ENCODE results near the gene CCNT2.

The CCNT2 gene

GRCh38 chr2:134936691-134937090 lies 18.1 kb downstream of the CCNT2 start:
- Histone ChIP-seq H3K4me3 (ENCODE audit: insufficient read depth in 1 of 2, low read depth in 1 of 2, low read length in 2 of 2) (no peak overlapping the region), H3K14ac (ENCODE audit: low read length in 2 of 2) (no peak overlapping the region), H3K79me1 (replicated peaks; ENCODE audit: low read length, poor library complexity, severe bottlenecking) (peaks cover 2% of the 10 kb centered on the region), H2BK12ac (ENCODE audit: low read length in 2 of 2) (no peak overlapping the region), H2AFZ (ENCODE audit: low read depth, low read length) (no peak overlapping the region), H3K18ac (ENCODE audit: low read depth in 1 of 2, low read length in 2 of 2) (no peak overlapping the region), H3K4ac (ENCODE audit: low read depth in 1 of 2, low read length in 2 of 2) (no peak overlapping the region), H2BK5ac (ENCODE audit: low read depth, low read length, poor library complexity, severe bottlenecking) (no peak overlapping the region), H2BK15ac (ENCODE audit: low read depth, poor library complexity, severe bottlenecking) (no peak overlapping the region), H4K8ac (ENCODE audit: low read length) (no peak overlapping the region), H2BK120ac (ENCODE audit: low read depth, low read length) (no peak overlapping the region), H3K9ac (ENCODE audit: low read length) (no peak overlapping the region), H3K4me1 (ENCODE audit: control insufficient read depth, insufficient read depth, low read depth, low read length) (peaks cover 4% of the 10 kb centered on the region), H2AK5ac (ENCODE audit: low read length, severe bottlenecking) (no peak overlapping the region), H3K27me3 (ENCODE audit: control insufficient read depth in 1 of 2, insufficient read depth in 1 of 2, low read length in 2 of 2) (no peaks in the 10 kb centered on the region), H3K27ac (ENCODE audit: low read length, poor library complexity, severe bottlenecking) (no peak overlapping the region), H3K4me2 (ENCODE audit: low read length, poor library complexity, severe bottlenecking) (no peak overlapping the region), H3K9me3 (ENCODE audit: control insufficient read depth, low read length) (no peaks in the 10 kb centered on the region), H4K91ac (ENCODE audit: low read length) (no peak overlapping the region), H3K23ac (ENCODE audit: low read length in 2 of 2) (no peak overlapping the region), H3K36me3 (ENCODE audit: control insufficient read depth in 1 of 2, insufficient read depth in 2 of 2, low read depth in 1 of 2, low read length in 2 of 2) (peaks cover 3 to 57% of the 10 kb centered on the region in 2 experiments)
- 96% methylated on average over 3 of the region's 4 CpGs for WGBS
- DNase-seq = no peak

- DNase-seq = no peak
- Histone ChIP-seq H3K9ac (ENCODE audit: low read length) (no peak overlapping the region), H2BK120ac (ENCODE audit: low read depth, low read length) (no peak overlapping the region), H4K8ac (ENCODE audit: low read length) (no peak overlapping the region), H2BK15ac (ENCODE audit: low read depth, poor library complexity, severe bottlenecking) (no peak overlapping the region), H3K27me3 (ENCODE audit: control insufficient read depth in 1 of 2, insufficient read depth in 1 of 2, low read length in 2 of 2) (no peaks in the 10 kb centered on the region), H3K14ac (ENCODE audit: low read length in 2 of 2) (no peak overlapping the region), H2AFZ (ENCODE audit: low read depth, low read length) (no peak overlapping the region), H3K4me2 (ENCODE audit: low read length, poor library complexity, severe bottlenecking) (no peak overlapping the region), H3K18ac (ENCODE audit: low read depth in 1 of 2, low read length in 2 of 2) (no peak overlapping the region), H3K4ac (ENCODE audit: low read depth in 1 of 2, low read length in 2 of 2) (no peak overlapping the region), H3K4me3 (ENCODE audit: insufficient read depth in 1 of 2, low read depth in 1 of 2, low read length in 2 of 2) (no peak overlapping the region), H2BK5ac (ENCODE audit: low read depth, low read length, poor library complexity, severe bottlenecking) (no peak overlapping the region), H3K23ac (ENCODE audit: low read length in 2 of 2) (no peak overlapping the region), H3K79me1 (replicated peaks; ENCODE audit: low read length, poor library complexity, severe bottlenecking) (peaks cover 12% of the 10 kb centered on the region), H4K91ac (ENCODE audit: low read length) (no peak overlapping the region), H2AK5ac (ENCODE audit: low read length, severe bottlenecking) (no peak overlapping the region), H2BK12ac (ENCODE audit: low read length in 2 of 2) (no peak overlapping the region), H3K9me3 (ENCODE audit: control insufficient read depth, low read length) (no peaks in the 10 kb centered on the region), H3K4me1 (ENCODE audit: control insufficient read depth, insufficient read depth, low read depth, low read length) (no peaks in the 10 kb centered on the region), H3K27ac (ENCODE audit: low read length, poor library complexity, severe bottlenecking) (no peak overlapping the region), H3K36me3 (ENCODE audit: control insufficient read depth in 1 of 2, insufficient read depth in 2 of 2, low read depth in 1 of 2, low read length in 2 of 2) (peaks cover 12 to 97% of the 10 kb centered on the region in 2 experiments)
- no CpG with 5 or more reads among the region's 2 CpGs for WGBS
Measured at GRCh38 chr2:134943540-134943939, 24.9 kb downstream of the CCNT2 start.

GRCh38 chr2:134944975-134945374 lies 26.4 kb downstream of the CCNT2 start:
- 72% methylated on average over 1 of the region's 1 CpG for WGBS
- no peak for DNase-seq

GRCh38 chr2:134946073-134946472 lies 27.5 kb downstream of the CCNT2 start:
- Histone ChIP-seq H3K9ac (ENCODE audit: low read length) (no peak overlapping the region), H3K9me3 (ENCODE audit: control insufficient read depth, low read length) (no peaks in the 10 kb centered on the region), H3K27me3 (ENCODE audit: control insufficient read depth in 1 of 2, insufficient read depth in 1 of 2, low read length in 2 of 2) (no peaks in the 10 kb centered on the region), H2AFZ (ENCODE audit: low read depth, low read length) (no peak overlapping the region), H2BK5ac (ENCODE audit: low read depth, low read length, poor library complexity, severe bottlenecking) (no peak overlapping the region), H3K79me1 (replicated peaks; ENCODE audit: low read length, poor library complexity, severe bottlenecking) (peaks cover 19% of the 10 kb centered on the region), H4K8ac (ENCODE audit: low read length) (no peak overlapping the region), H3K27ac (ENCODE audit: low read length, poor library complexity, severe bottlenecking) (no peak overlapping the region), H3K14ac (ENCODE audit: low read length in 2 of 2) (no peak overlapping the region), H3K23ac (ENCODE audit: low read length in 2 of 2) (no peak overlapping the region), H3K36me3 (ENCODE audit: control insufficient read depth in 1 of 2, insufficient read depth in 2 of 2, low read depth in 1 of 2, low read length in 2 of 2) (peaks cover 17 to 97% of the 10 kb centered on the region in 2 experiments), H2AK5ac (ENCODE audit: low read length, severe bottlenecking) (no peak overlapping the region), H2BK12ac (ENCODE audit: low read length in 2 of 2) (no peak overlapping the region), H2BK15ac (ENCODE audit: low read depth, poor library complexity, severe bottlenecking) (no peak overlapping the region), H3K4me1 (ENCODE audit: control insufficient read depth, insufficient read depth, low read depth, low read length) (no peaks in the 10 kb centered on the region), H3K4me2 (ENCODE audit: low read length, poor library complexity, severe bottlenecking) (no peak overlapping the region), H2BK120ac (ENCODE audit: low read depth, low read length) (no peak overlapping the region), H3K4ac (ENCODE audit: low read depth in 1 of 2, low read length in 2 of 2) (no peak overlapping the region), H4K91ac (ENCODE audit: low read length) (no peak overlapping the region), H3K4me3 (ENCODE audit: insufficient read depth in 1 of 2, low read depth in 1 of 2, low read length in 2 of 2) (no peak overlapping the region), H3K18ac (ENCODE audit: low read depth in 1 of 2, low read length in 2 of 2) (no peak overlapping the region)
- no peak for DNase-seq
- WGBS = 94% methylated on average over 5 of the region's 6 CpGs

More at GRCh38 chr2:134944975-134945374, 26.4 kb downstream of the CCNT2 start:
- Histone ChIP-seq H3K27me3 (ENCODE audit: control insufficient read depth in 1 of 2, insufficient read depth in 1 of 2, low read length in 2 of 2) (no peaks in the 10 kb centered on the region), H3K79me1 (replicated peaks; ENCODE audit: low read length, poor library complexity, severe bottlenecking) (peaks cover 17% of the 10 kb centered on the region), H3K4me3 (ENCODE audit: insufficient read depth in 1 of 2, low read depth in 1 of 2, low read length in 2 of 2) (no peak overlapping the region), H3K36me3 (ENCODE audit: control insufficient read depth in 1 of 2, insufficient read depth in 2 of 2, low read depth in 1 of 2, low read length in 2 of 2) (peaks cover 14 to 97% of the 10 kb centered on the region in 2 experiments), H2AFZ (ENCODE audit: low read depth, low read length) (no peak overlapping the region), H3K9ac (ENCODE audit: low read length) (no peak overlapping the region), H4K91ac (ENCODE audit: low read length) (no peak overlapping the region), H2BK120ac (ENCODE audit: low read depth, low read length) (no peak overlapping the region), H3K18ac (ENCODE audit: low read depth in 1 of 2, low read length in 2 of 2) (no peak overlapping the region), H3K4me2 (ENCODE audit: low read length, poor library complexity, severe bottlenecking) (no peak overlapping the region), H2AK5ac (ENCODE audit: low read length, severe bottlenecking) (no peak overlapping the region), H3K9me3 (ENCODE audit: control insufficient read depth, low read length) (no peaks in the 10 kb centered on the region), H3K27ac (ENCODE audit: low read length, poor library complexity, severe bottlenecking) (no peak overlapping the region), H2BK15ac (ENCODE audit: low read depth, poor library complexity, severe bottlenecking) (no peak overlapping the region), H4K8ac (ENCODE audit: low read length) (no peak overlapping the region), H3K4ac (ENCODE audit: low read depth in 1 of 2, low read length in 2 of 2) (no peak overlapping the region), H3K14ac (ENCODE audit: low read length in 2 of 2) (no peak overlapping the region), H3K4me1 (ENCODE audit: control insufficient read depth, insufficient read depth, low read depth, low read length) (no peaks in the 10 kb centered on the region), H3K23ac (ENCODE audit: low read length in 2 of 2) (no peak overlapping the region), H2BK5ac (ENCODE audit: low read depth, low read length, poor library complexity, severe bottlenecking) (no peak overlapping the region), H2BK12ac (ENCODE audit: low read length in 2 of 2) (no peak overlapping the region)
